SJCRH30 (cell line): Measurements from ENCODE around the gene PLEKHA3. TPM values are rescaled to one million over a fixed set of nuclear protein-coding genes. Genes with fewer than 3 reads are reported as not detected.
"Not testable (repeated sequence)": the region's sequence is repeated elsewhere in the genome, so short reads cannot be mapped to it uniquely, and the experiment has no call there.

Experiments
- DNase-seq, 2 experiments: peaks; one replicate each; pipeline ENCODE4 v3.0.0-alpha.2; 2015 to 2020
- H3K27ac ChIP-seq: fragments of 250-450 bp; sonication (Bioruptor Pico); 2 replicates; pipeline ENCODE4 v1.5.1; 2020; ENCODE audit warnings: mild to moderate bottlenecking, moderate library complexity
- H3K27me3 ChIP-seq: fragments of 250-450 bp; sonication (Bioruptor Pico); 2 replicates; pipeline ENCODE4 v1.5.1; 2020; ENCODE audit warnings: mild to moderate bottlenecking, moderate library complexity
- H3K36me3 ChIP-seq: fragments of 250-450 bp; sonication (Bioruptor Pico); 2 replicates; pipeline ENCODE4 v1.5.1; 2020; ENCODE audit warnings: mild to moderate bottlenecking, moderate library complexity
- H3K4me1 ChIP-seq: fragments of 250-450 bp; sonication (Bioruptor Pico); 2 replicates; pipeline ENCODE4 v1.5.1; 2020; ENCODE audit warnings: mild to moderate bottlenecking, moderate library complexity
- H3K4me3 ChIP-seq: fragments of 250-450 bp; sonication (Bioruptor Pico); 2 replicates; pipeline ENCODE4 v1.5.1; 2020; ENCODE audit warnings: mild to moderate bottlenecking, moderate library complexity
- H3K9me3 ChIP-seq: fragments of 250-450 bp; sonication (Bioruptor Pico); replicated peaks from 2 replicates; pipeline ENCODE4 v1.5.1; 2020; ENCODE audit warnings: mild to moderate bottlenecking, moderate library complexity
- total RNA-seq: library from RNA; depleted of rRNA; stranded (reverse); fragments of >200 nt; shearing (Covaris generic); gene quantifications from 2 replicates; pipeline ENCODE4 v1.2.3, GENCODE V29; 2014

The PLEKHA3 gene
- total RNA-seq, 1 experiment from 2014 or later: 15.1 TPM

DNA sequence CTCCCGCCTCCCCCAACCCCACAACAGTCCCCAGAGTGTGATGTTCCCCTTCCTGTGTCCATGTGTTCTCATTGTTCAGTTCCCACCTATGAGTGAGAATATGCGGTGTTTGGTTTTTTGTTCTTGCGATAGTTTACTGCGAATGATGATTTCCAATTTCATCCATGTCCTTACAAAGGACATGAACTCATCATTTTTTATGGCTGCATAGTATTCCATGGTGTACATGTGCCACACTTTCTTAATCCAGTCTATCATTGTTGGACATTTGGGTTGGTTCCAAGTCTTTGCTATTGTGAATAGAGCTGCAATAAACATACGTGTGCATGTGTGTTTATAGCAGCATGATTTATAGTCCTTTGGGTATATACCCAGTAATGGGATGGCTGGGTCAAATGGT, 44.8 kb downstream of the PLEKHA3 start:
- H3K27ac ChIP-seq, H3K9me3 ChIP-seq, DNase-seq, H3K27me3 ChIP-seq, H3K4me1 ChIP-seq, H3K4me3 ChIP-seq: not testable (repeated sequence)
- peaks cover 14% of the 10 kb centered on the region for H3K36me3 ChIP-seq

DNA sequence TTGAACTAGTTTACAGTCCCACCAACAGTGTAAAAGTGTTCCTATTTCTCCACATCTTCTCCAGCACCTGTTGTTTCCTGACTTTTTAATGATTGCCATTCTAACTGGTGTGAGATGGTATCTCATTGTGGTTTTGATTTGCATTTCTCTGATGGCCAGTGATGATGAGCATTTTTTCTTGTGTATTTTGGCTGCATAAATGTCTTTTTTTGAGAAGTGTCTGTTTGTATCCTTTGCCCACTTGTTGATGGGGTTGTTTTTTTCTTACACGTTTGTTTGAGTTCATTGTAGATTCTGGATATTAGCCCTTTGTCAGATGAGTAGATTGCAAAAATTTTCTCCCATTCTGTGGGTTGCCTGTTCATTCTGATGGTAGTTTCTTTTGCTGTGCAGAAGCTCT, 45.2 kb downstream of the PLEKHA3 start:
- not testable (repeated sequence) for DNase-seq, H3K27me3 ChIP-seq, H3K9me3 ChIP-seq, H3K27ac ChIP-seq, H3K4me1 ChIP-seq, H3K4me3 ChIP-seq
- peaks cover 15% of the 10 kb centered on the region for H3K36me3 ChIP-seq

DNA sequence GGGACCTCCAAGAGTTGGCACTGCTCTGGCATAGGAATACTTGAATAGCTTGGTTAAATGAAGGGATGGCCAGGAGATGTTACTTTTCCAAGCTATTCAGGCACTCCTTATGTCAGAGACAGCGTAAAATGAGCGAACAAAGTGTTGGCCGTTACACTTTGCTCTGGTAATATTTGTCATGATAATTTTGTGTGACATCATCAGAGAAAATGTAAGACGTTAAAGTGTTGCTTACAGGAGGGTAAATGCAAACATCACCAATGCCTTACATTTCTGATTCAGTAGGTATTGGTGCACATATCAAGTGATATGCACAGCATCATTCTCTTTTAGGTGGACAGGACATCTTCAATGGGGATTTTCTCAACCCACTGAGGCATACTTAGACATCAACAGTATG, 46.0 kb downstream of the PLEKHA3 start:
- DNase-seq: no peak
- no peaks in the 10 kb centered on the region for H3K4me1 ChIP-seq

DNA sequence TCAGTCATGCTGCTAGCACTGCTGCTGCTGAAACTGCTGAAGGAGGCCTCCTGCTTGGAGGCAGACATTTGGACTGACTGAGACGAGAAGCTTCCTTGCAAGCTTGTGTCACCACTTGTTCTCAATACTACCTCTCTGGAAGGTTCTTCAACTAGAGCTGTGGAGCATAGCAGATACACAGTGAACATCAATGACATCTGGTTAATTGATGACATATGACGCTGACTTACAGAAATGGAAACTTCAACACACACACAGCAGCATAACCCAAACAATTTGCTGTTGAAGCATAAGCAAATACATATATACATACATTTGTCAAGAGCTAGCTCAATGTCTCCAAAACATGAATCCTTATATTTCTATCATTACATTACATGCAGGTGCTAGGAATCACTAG, 47.3 kb downstream of the PLEKHA3 start:
- Histone ChIP-seq H3K9me3 (no peaks in the 10 kb centered on the region), H3K27ac (no peak overlapping the region), H3K27me3 (no peaks in the 10 kb centered on the region), H3K4me1 (no peaks in the 10 kb centered on the region), H3K4me3 (no peak overlapping the region), H3K36me3 (peaks cover 19% of the 10 kb centered on the region)
- DNase-seq: no peak

More for the DNA sequence above, 46.0 kb downstream of the PLEKHA3 start:
- Histone ChIP-seq H3K9me3 (no peaks in the 10 kb centered on the region), H3K36me3 (peaks cover 16% of the 10 kb centered on the region), H3K4me3 (no peak overlapping the region), H3K27ac (no peak overlapping the region), H3K27me3 (no peaks in the 10 kb centered on the region)

DNA sequence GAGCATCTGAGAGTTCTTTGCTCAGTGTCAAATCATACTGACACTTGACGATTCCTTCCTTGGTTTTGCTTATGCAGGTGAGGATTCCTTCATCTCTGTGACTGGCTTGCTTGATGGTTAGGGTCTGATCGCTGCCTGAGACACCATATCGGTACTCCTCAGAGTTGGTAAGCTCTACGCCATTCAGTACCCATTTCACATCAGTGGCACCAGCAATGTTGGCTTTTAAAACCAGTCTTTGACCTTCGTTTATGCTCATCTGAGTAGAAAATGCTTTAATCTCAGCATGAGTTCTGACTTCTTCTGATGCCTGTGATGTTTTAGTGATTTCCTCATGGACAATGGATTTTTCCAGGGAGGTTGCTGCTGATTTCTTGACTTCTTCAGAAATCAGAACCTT, 48.4 kb downstream of the PLEKHA3 start:
- Histone ChIP-seq H3K9me3 (no peaks in the 10 kb centered on the region), H3K36me3 (peaks cover 25% of the 10 kb centered on the region), H3K4me1 (no peaks in the 10 kb centered on the region), H3K4me3 (no peak overlapping the region), H3K27ac (no peak overlapping the region), H3K27me3 (no peaks in the 10 kb centered on the region)
- no peak for DNase-seq

DNA sequence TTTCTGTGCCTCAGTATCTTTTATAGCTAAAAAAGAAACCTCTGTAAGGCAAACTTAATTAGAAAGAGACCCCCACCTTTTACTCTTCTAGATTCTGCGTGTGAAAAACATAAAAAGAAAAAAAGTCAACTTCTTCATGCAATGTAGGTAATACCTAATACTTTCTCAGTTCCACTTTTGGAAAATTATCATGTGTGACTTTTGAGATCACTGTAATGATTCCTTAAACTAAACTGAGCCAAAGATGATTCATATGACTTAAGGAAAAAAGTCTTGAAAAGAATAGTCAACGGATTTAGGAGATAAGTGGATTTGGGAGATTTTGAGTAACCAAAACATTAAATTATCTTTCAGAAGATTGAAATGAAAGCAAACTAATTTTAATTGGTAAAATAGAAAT, 48.9 kb downstream of the PLEKHA3 start:
- Histone ChIP-seq H3K4me3 (no peak overlapping the region), H3K36me3 (peaks cover 25% of the 10 kb centered on the region), H3K9me3 (no peaks in the 10 kb centered on the region), H3K27ac (no peak overlapping the region), H3K4me1 (no peaks in the 10 kb centered on the region), H3K27me3 (no peaks in the 10 kb centered on the region)
- DNase-seq: no peak

DNA sequence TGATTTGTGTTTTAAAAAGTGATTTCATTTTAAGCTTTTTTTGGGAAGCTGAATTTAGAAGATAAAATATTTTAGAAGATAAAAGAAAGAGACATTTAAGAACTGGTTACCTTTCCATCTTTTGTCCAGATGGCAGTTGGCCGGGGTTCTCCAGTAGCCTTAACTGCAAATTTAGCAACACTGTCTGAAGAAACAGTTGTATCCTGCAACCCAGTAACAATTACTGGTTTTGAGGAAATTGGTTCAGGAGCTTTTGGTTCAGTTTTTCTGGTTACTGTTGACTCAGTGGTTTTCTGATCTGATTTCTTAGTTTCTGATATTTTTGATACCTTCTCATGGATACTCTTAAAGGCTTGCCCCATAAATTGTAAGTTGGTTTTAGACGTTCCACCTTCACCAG, 49.9 kb downstream of the PLEKHA3 start:
- no peaks in the 10 kb centered on the region for H3K27me3 ChIP-seq
- no peak overlapping the region for H3K27ac ChIP-seq
- no peaks in the 10 kb centered on the region for H3K4me1 ChIP-seq
- H3K9me3 ChIP-seq: no peaks in the 10 kb centered on the region
- DNase-seq: no peak
- peaks cover 31% of the 10 kb centered on the region for H3K36me3 ChIP-seq
- no peak overlapping the region for H3K4me3 ChIP-seq

DNA sequence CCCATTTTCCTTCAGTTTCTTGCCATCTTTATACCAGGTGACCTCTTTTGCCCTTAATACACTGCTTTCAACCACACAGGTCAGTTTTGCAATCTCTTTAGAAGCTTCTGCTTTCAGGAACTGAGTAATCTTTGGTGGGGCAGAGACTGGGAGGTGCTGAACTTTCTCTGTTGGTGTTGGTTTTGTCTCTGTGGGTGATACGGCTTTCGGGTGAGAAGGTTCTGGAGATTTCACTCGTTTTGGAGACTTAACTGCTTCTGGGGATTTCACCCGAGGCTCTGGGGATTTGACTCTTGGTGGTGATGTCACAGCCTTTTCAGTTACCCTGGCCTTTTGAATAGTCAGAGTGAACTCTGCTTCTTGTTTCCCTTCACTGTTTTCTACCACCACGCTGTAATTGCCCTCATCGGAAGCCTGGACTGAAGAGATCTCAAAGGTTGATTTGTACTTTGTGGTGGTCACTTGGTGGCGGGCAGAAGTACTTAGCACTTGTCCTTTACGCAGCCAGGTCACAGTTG, 50.4 kb downstream of the PLEKHA3 start:
- H3K4me1 ChIP-seq: no peaks in the 10 kb centered on the region
- H3K4me3 ChIP-seq: no peak overlapping the region
- no peaks in the 10 kb centered on the region for H3K27me3 ChIP-seq
- peaks cover 30% of the 10 kb centered on the region for H3K36me3 ChIP-seq
- no peaks in the 10 kb centered on the region for H3K9me3 ChIP-seq
- H3K27ac ChIP-seq: no peak overlapping the region
- DNase-seq: no peak

DNA sequence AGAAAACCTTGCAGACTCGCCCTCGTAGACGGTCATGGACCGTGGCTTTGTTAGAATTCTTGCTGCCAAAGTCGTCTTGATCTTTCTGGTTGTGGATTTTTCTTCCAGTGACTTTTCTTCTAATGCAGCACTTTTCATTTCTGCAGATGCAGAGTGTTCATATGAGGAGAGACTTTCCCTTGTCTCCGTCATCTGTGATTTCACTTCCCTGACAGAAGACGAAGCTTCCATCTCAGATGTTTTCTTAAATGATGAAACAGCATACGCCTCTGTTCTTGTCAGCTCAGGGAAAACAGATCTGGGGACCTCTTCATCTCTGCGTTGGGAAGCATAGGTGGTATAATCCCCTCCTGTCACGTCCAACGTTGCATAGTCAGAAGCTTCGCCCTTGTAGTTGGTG, 50.9 kb downstream of the PLEKHA3 start:
- no peaks in the 10 kb centered on the region for H3K4me1 ChIP-seq
- H3K27me3 ChIP-seq: no peaks in the 10 kb centered on the region
- no peak overlapping the region for H3K4me3 ChIP-seq
- no peaks in the 10 kb centered on the region for H3K9me3 ChIP-seq
- peaks cover 29% of the 10 kb centered on the region for H3K36me3 ChIP-seq
- no peak overlapping the region for H3K27ac ChIP-seq
- no peak for DNase-seq

DNA sequence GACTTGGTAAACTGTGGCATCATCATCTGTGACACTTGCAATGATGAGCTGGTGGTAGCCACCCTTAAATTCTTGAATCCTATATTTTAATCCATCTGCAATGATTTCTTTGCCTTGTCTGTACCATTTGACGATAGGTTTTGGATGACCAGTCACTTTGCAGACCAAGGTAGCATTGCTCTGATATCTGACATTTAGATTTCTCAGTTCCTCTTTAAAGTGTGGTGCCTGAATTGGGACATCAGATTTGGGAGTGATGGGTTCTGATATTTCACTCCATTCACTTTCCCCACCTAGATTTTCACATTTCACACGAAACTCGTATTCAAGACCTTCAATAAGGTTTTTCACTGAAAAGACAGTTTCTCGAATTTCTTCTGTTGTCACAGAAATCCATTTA, 55.8 kb downstream of the PLEKHA3 start:
- Histone ChIP-seq H3K4me1 (no peaks in the 10 kb centered on the region), H3K27ac (no peak overlapping the region), H3K4me3 (no peak overlapping the region), H3K9me3 (no peaks in the 10 kb centered on the region), H3K27me3 (no peaks in the 10 kb centered on the region), H3K36me3 (peaks cover 35% of the 10 kb centered on the region)
- DNase-seq: no peak

DNA sequence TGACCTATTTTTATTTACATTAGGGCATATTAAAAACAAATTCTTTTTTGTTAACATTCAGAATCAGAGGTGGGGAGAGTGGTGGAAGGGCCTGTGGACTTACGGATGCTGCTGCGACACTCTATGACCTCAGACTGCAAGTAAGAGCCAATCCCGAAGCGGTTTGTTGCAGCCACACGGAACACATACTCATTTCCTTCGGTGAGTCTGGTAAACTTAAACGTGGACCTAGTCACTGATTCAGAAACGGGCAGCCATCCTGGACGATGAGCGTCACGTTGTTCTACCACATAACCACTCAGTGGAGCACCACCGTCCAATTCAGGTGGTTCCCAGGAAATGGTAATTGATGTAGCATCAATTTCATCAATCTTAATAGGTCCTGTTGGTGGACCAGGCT, 61.9 kb downstream of the PLEKHA3 start:
- H3K27ac ChIP-seq: no peak overlapping the region
- H3K9me3 ChIP-seq: no peaks in the 10 kb centered on the region
- no peak overlapping the region for H3K4me3 ChIP-seq
- H3K36me3 ChIP-seq: peaks cover 35% of the 10 kb centered on the region
- DNase-seq: no peak
- no peaks in the 10 kb centered on the region for H3K27me3 ChIP-seq
- H3K4me1 ChIP-seq: no peaks in the 10 kb centered on the region

DNA sequence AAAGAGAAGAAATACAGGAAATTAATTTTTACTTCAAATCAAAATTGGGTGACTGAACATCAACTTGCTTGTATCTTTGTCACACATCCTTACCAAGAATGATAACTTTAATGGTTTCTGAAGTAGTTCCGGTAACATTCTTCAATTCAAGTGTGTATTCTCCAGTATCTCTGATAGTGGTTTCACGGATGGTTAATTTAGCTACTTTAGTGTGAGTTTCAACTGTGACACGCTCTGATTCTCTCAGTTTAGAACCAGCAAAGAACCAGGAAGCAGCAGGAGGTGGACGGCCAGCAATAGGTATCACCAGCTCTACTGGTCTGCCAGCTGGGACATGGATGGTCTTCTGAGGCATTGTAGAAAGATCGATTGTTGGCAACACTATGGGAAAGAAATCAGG, 62.3 kb downstream of the PLEKHA3 start:
- Histone ChIP-seq H3K4me1 (no peaks in the 10 kb centered on the region), H3K9me3 (no peaks in the 10 kb centered on the region), H3K27ac (no peak overlapping the region), H3K4me3 (no peak overlapping the region), H3K27me3 (no peaks in the 10 kb centered on the region), H3K36me3 (peaks cover 39% of the 10 kb centered on the region)
- DNase-seq: no peak

DNA sequence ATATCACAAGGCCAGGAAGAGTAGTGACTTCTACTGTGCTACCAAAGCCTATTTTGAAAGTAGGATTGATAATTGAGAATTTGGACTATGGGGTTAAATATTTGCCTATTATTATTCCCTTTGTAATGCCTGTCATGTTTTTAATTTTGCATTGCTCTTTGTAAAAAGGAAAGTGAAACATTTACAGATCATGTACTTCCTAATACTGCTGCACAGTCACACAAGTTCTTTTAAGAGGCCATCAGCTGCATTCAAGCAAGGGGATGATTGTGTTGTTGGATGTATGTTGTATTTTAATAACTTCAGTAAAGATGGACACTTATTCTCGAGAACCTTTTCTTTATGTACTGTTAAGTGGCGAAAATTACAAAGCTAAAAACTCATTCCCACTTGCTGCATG, 70.1 kb downstream of the PLEKHA3 start:
- no peaks in the 10 kb centered on the region for H3K27me3 ChIP-seq
- H3K4me1 ChIP-seq: no peaks in the 10 kb centered on the region
- no peak overlapping the region for H3K4me3 ChIP-seq
- H3K36me3 ChIP-seq: peaks cover 53% of the 10 kb centered on the region
- no peak for DNase-seq
- no peak overlapping the region for H3K27ac ChIP-seq
- H3K9me3 ChIP-seq: no peaks in the 10 kb centered on the region

DNA sequence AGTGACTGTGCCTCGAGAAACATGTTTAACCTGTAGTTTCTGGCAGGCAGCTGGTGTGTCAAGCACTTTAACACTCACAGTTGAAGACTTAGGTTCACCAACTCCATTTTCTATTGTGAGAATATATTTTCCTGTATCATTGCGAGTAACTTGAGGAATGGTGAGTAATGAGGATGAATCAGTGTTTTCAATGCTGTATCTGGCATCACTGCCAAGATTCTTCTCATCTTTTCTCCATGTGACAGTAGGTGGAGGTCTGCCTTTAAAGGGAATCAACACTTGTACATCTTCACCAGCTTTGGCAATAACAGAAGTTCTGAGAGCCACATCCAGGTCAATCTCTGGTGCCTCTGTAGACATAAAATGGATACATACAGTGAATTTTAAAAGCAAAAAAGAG, 72.8 kb downstream of the PLEKHA3 start:
- H3K27ac ChIP-seq: no peak overlapping the region
- no peak for DNase-seq
- H3K36me3 ChIP-seq: peaks cover 46% of the 10 kb centered on the region
- no peak overlapping the region for H3K4me3 ChIP-seq
- no peaks in the 10 kb centered on the region for H3K27me3 ChIP-seq
- H3K9me3 ChIP-seq: no peaks in the 10 kb centered on the region
- no peaks in the 10 kb centered on the region for H3K4me1 ChIP-seq
